Skin of body (tissue), 2 donors: Measurements from ENCODE around the gene DIPK1B. TPM values are rescaled to one million over a fixed set of nuclear protein-coding genes. Genes with fewer than 3 reads are reported as not detected.
"Not testable (repeated sequence)": the region's sequence is repeated elsewhere in the genome, so short reads cannot be mapped to it uniquely, and the experiment has no call there.

Source experiments
- DNase-seq: peaks from one replicate; lab custom pipeline; 2025; lab: John Stamatoyannopoulos, UW
- total RNA-seq: library from RNA; depleted of rRNA; stranded (reverse); fragments of >200 nt; gene quantifications from one replicate; pipeline ENCODE4 v1.2.3, GENCODE V29; 2014

Gene DIPK1B
- total RNA-seq, 1 donor from 2014 or later = 7.0 TPM

DNA sequence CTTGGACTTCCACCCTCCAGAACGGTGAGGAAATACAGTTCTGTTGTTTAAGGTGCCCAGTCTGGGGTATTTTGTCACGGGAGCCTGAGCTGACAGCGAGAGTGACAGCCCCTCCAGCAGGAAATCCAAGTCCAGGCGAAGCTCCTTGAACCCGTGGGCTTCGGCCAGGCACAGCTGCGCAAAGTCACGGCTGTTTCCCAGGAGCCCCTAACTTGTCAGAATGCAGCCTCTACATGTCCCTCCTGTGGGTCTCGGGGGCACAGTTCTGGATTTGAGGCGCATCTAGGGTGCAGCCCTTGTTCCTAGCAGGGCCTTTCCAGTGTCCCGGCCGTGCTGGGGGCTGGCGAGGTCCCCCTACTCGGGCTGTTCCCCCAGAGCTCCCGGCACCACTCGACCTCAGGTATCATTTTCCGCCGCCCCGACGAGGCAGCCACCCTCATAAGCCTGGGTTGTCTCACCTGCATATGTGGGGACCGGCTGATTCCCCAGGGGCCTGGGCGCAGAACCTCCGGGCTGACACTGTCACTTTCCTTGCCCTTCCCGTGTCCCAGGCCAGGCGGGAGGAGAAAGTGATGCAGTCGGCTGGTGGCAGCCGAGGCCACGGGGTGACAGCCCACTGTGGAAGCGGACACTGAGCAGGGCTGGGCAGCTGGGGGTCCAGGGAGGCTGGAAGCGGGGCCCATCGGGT, 41.1 kb downstream of the DIPK1B start:
- DNase-seq = no peak

DNA sequence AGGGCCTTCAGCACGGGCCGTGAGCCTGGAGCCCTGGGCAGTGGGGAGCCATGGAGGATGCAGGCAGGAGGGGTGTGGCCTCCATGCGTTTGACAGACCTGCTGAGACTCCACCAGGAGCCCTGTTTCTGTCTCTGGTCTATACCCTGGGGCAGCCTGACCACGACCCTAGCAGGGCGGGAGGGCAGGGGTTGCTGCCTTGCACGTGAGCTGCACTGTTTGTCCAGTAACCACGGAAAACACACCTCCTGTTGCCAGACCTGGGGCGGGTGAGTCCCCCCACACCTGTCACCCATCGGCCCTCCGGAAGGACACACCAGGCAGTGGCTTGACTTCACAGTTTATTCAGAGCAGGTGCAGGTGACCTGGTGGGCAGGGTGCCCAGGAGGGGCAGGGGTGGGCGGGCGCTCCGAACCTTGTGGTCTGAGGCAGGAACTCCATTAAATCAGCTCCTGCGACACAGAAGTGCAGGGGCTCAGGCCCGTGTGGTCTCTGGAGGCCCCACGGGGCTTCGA, 41.7 kb downstream of the DIPK1B start:
- DNase-seq = no peak

DNA sequence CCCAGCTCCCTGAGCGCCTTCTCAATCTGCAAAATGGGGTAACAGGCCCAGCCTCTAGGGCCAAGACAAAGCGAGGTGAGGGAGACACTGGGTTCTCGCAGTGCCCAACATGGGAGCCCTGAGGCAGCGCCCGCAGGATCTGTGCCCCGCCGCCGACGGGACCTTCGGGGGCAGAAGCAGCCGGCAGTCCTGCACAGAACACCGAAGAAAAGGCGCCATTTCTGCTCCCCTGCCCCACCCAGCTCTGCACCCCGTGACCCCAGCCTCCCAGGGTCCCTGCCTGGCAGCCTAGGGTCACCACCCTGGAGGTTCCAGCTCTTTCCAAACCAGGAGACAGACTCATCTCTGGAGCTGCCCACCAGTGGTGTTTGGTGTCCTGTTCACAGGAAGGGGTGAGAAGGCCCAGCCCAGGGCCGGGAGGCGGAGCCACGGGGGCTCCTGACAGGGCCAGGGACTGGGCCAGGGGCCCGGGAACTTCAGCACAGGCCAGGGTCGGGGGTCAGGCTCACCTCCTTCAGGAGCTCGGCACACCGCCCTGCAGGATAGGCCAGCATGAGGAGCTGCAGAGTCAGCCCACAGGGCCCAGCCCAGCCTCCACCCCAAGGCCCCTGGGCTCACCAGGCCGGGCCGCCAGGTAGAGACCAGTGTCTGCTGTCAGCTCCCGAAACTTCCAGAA, 42.4 kb downstream of the DIPK1B start:
- DNase-seq = no peak

DNA sequence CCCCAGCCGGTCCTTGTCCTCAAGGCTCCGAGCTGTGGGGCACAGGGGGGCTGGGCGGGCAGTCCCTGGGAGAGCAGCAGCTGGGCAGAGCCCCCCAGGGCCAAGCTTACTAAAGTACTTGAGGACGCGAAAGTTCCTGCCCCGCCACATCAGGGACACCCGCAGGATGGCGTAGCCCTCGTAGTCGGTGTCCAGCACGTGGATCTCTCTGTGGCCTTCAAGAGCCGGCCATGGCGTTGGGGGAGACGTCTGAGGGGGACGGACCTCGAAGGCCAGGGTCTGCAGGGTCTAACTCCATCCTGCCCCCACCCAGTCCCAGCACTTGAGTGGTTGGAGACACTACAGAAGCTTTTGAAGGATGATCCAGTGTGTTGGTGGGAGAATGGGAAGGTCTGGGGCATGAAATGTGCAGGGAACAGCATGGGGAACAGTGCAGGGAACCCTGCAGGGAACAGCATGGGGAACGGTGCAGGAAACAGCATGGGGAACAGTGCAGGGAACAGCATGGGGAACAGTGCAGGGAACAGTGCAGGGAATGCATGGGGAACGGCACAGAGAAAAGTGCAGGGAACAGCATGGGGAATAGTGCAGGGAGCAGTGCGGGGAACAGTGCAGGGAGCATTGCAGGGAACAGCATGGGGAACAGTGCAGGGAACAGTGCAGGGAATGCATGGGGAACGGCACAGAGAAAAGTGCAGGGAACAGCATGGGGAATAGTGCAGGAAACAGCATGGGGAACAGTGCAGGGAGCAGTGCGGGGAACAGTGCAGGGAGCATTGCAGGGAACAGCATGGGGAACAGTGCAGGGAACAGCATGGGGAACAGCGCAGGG, 43.1 kb downstream of the DIPK1B start:
- not testable (repeated sequence) for DNase-seq

DNA sequence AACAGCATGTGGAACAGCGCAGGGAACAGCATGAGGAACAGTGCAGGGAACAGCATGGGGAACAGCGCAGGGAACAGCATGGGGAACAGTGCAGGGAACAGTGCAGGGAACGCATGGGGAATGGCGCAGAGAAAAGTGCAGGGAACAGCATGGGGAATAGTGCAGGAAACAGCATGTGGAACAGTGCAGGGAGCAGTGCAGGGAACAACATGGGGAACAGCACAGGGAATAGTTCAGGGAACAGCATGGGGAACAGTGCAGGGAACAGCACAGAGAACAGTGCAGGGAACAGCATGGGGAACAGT, 43.7 kb downstream of the DIPK1B start:
- DNase-seq = no peak

DNA sequence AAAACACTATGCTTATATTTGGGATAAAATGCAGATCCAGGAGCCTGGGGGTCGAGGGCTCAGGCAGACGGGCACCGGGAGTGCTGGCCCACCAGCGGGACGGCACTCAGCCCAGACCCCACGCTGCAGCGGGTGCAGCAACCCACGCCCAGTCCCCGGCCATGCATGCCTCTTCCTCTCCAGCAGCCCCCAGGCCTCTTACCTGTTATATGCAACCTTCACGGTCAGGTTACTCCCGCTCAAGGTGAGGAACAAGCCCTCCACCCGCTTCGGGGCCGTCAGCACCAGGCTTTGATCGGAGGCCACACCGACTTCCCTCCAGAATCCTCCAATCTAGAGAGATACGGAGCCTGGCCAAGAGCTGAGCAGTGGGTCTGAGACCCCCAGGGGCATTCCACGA, 44.5 kb downstream of the DIPK1B start:
- DNase-seq = no peak

DNA sequence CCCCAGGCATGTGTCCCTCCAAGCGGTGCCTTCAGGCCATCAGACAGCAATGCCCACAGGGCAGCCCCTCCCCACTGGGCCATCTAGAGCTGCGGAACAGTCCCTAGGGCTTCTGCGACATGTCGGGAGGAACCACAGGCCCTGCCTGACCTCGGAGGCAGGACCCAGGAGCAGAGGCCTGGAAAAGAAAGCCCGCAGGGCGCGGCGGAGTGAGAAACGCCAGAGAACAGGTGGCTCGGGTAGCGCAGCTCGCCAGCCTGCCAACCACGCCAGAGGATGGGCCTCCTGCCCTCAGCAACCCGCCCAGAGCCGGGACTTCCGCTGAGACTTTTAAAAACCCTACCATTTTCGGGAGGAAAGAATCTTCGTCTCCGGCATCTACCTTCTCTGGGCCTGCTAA, 45.0 kb downstream of the DIPK1B start:
- DNase-seq = no peak

DNA sequence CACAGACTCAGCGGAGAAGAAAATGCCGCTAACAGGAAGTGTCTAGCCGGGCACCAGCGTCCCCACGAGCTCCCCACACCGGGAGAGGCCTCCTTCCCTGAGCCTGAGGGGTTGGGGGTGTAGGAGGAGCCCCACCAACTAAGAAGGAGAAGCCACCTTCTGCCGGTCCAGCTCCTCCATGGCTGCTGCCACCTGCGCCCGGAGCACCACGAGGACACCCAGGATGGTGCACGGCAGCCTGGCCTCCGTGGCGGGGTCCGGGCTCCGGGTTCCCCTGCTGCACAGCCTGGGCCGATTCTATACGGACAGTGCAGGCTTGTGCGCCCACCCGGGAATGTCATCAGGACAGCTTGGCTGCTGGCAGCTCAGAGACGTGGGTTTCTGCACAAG, 45.4 kb downstream of the DIPK1B start:
- no peak for DNase-seq

DNA sequence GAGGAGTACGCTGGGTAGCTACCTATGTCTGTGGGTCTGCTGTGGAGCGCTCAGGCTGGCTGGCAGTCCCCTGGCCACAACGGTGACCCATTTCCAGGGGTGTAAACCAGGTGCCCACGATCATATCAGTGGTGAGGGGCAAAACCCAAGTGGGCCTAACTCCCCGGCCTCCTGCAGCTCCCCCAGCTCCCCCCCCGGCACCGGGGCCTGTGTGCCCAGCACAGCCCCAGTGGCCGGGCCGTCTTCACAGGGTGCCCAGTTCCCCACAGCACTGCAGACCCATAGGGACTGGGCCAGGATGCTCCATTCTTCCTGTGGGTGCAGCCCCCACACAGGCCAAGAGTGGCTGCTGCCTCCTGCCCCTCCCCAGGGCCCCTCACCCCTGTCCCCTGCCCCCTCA, 46.6 kb downstream of the DIPK1B start:
- DNase-seq = no peak

DNA sequence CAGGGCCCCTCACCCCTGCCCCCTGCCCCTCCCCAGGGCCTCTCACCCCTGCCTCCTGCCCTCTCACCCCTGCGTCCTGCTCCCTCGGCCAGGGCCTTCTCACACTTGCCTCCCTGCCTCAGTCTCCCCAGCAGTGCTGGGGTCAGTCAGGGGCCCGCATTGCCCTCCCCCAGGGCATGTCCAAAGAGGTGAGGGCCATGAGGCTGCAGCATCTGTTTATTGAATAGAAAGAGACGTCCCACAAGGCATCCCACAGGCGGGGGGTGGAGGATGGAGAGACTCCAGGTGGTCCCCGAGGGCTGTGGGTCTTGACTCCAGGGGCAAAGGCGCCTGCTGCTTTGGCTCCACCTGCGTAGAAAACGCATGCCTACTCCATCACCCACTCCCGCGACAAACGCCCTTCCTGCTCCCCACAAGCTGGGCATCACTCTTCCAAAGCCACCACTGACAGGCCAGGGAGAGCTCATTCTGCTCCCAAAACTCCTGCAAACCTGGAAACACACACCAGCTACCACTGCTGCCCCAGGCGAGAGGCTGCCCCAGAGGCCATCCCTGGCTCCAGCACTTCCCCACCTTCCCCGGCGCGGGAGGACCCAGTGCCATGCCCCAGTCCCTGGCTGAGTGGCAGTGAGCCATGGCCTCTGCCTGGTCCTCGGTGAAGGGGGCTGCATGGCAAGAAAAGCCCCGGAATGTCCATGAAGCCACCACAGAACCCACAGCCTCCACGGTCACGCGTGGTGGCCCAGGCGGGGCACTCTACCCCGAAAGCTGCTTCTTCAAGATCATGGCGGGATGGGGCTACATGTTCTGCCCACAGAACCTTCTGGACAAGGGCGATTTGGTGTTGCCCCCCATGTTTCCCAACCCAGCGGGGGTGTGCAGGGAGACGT, 47.3 kb downstream of the DIPK1B start:
- DNase-seq = no peak

DNA sequence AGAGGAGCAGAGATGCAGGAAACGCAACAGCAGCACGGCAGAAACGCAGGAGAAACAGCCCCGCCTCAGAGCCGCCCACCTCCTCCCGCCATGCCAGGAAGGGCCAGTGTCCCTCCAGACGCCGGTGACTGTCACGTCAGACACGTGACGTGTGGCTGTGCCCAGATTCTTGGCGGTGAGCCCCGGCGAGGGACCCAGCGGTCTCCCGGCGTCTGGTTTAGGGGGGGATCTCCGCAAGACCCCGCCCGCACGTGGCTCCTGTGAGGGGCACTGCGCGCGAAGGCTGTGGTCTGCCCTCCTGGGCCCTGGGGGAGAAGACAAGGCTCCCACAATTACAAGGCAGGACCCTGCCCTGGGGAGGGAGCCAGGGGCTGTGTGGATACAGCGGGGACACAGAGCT, 48.1 kb downstream of the DIPK1B start:
- DNase-seq = no peak

DNA sequence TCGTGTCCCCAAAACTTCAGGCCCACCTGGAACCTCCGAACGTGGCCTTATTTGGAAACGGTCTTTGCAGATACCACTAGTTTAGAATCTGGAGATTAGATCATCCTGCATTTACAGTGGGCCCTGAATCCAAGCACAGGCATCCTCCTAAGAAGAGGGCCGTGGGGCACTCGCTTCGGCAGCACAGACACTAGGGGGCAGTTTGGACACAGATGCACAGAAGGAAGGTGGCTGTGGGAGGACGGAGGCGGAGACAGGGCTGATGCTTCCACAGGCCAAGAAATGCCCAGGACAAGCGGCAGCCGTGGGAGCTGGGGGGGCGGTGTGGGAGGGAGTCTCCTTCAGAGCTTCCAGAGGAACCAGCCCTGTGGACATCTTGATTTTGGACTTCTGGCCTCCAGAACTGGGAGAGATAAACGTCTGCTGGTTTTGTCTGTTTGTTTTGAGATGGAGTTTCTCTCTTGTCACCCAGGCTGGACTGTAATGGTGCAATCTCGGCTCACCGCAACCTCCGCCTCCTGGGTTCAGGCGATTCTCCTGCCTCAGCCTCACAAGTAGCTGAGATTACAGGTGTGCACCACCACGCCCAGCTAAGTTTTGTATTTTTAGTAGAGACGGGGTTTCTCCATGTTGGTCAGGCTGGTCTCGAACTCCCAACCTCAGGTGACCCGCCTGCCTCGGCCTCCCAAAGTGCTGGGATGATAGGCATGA, 48.6 kb downstream of the DIPK1B start:
- not testable (repeated sequence) for DNase-seq

DNA sequence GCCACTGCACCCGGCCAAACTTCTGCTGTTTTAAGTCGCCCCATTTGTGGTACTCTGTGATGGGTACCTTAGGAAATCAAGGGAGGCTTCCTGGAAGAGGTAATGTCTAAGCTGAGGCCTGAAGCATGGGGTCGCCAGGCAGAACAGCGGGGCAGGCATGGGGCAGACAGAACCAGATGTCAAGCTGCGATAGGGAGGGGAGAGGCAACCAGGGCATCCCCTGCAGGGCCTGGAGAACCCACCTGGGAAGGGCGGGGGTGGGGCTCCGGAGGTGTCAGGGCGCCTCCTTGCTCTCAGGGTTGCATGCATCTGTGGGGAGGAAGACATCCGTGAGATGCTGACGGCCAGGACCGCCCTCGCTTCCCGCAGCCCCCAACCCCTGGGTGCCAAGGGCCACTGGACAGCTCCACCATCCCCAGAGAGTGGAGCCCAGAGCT, 49.2 kb downstream of the DIPK1B start:
- DNase-seq = no peak

DNA sequence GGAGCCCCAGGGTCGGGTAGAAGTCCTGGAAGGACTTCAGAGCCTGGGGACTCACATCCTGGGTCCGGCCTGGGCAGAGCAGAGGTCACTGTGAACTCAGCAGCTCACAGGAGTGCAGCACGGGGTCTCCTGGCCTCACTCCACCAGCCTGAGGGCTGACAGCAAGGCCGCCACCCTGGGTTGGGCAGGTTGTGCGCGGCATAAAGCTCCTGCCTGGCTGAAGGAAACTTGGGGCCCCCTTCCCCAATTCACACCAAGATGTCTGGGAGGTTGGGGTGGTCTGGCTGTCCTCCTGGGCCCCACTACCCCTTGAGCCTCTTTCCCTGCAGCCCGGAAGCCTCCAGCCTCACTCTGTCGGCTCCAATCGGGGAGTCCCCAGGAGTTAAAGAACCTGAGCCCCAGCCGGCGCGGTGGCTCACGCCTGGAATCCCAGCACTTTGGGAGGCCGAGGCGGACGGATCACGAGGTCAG, 49.9 kb downstream of the DIPK1B start:
- no peak for DNase-seq

DNA sequence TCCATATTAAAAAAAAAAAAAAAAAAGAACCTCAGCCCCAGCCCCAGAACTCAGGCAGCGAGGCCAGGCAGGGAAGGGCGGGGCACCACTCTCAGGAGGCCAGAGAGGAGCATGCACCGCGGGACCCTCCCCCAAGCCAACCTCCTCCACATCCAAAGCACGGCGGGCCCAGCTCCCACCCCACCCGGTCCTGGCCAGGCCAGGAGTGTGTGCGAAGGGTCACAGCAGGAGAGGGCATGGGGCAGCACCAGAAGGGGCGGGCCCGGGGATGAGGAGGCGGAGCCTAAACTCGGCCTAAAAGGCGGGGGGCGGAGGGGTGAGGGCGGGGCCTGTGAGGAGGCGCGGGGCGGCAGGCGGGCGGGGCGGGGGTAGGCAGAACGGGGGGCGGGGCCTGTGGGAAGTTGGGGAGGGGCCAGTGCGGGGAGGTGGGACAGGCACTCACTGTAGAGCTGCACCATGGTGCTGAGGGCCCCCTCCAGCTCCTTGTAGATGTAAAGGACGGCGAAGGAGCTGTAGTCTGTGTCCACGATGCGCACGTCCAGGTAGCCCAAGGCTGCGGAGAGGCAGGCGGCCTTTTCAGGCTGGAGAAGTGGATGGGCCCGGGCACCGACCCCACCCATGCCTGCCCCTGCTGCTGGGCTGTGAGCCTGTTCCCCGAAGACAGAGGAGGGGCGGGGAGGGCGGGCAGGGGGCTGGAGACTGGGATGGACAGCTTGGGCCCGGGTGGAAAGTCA, 50.7 kb downstream of the DIPK1B start:
- DNase-seq = no peak

DNA sequence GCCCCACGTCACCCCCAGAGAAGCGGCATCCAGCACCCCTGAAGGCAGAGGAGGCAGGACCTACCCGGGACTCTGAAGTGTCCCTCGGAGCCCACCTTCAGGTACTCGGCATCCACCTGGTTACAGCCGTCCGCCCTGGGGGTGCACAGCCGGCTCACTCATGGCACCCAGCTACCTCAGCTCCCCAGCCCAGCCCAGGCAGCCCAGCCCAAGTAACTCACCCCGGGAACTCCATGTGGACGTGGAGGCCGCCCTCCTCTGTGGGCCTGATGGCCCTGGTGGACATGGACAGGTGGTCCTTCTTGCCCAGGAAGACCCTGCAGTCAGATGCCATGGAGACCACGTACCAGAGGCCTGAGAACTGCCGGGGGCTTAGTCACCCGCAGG, 51.3 kb downstream of the DIPK1B start:
- DNase-seq = no peak

DNA sequence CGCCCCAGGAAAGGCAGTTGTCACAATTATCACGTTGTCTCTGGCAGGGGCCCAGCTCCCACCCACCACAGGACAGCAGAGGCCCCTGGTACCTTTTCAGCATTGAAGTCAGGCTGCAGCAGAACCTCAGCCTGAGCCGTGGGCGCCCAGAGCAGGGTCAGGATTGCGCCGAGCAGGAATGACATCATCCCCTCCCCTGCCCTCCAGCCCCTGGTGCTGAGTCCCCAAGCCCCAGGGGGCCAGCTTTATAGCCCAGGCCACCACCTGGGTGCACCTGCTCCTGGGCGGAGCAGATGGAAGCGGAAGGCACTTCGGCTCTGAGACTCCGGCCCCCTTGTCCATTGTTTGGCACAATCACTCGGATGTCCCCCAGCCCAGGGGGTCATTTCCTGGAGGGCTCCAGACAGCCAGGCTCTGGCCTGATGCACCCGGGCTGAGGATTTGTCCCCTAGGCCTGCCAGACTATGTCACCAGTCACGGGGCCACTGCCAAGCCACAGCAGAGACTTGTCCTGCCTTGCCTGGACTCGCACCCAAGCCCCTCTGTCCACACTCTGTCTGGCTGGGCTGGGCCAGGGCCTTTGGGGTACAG, 52.0 kb downstream of the DIPK1B start, which contains the start of gene LCN15:
Gene LCN15, minus strand, starts transcription at position 218 of the 591 bp plus-strand sequence. Its CDS starts 30 bp downstream, at position 188.
- DNase-seq = no peak

DNA sequence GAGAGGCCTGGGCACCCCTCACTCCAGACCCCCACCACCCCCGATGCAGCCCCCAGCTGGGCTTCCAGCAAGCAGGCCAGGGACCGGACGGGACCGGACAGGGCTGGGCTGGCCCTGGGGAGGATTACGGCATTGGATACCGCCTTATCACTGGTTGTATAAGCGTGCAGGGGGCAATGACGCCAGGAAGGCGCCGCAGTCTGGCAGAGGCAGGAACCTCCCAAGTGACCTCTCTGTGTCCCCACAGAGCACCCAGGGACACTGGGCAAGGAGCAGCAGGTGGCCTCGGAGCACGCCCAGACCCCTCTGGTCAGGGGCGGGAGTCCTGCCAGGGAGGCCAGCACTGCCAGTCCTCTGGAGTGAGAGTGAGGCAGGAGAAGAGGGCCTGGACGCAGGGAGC, 52.7 kb downstream of the DIPK1B start:
- no peak for DNase-seq

DNA sequence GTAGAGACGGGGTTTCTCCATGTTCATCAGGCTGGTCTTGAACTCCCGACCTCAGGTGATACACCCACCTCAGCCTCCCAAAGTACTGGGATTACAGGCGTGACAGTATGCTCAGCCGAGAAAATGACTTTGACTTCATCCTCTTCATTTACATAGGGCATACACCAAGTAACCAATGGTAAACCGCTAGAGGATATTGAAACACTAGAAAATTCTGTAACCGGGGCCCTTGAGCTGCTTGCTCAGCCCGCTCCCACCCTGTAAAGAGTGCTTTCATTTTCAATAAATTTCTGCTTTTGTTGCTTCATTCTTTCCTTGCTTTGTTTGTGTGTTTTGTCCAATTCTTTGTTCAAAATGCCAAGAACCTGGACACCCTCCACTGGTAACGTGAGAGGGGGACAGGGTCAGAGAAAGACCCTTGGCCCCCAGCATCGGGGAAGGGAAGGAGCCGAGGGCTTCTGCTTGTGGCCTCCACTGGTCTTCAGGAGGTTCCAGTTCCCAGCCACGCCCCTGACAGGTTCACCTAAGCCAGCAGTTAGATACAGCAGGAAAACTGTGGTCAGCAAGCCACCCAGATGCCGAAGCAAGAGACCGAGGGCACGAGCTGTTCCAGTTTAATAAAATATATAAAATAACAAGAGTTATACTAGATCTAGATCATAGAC, 53.5 kb downstream of the DIPK1B start:
- not testable (repeated sequence) for DNase-seq
